Measurements from ENCODE around the gene BMPR1A.

- TF ChIP-seq MAX (IDR thresholded peaks at IDR 0.05) (no peak), ZFP36 (IDR thresholded peaks at IDR 0.05; ENCODE audit: borderline replicate concordance, partially characterized antibody) (no peak), REST (IDR thresholded peaks at IDR 0.05) (no peak), SREBF2 (IDR thresholded peaks at IDR 0.05) (no peak), CTCF (IDR thresholded peaks at IDR 0.05) (no peak), USF2 (IDR thresholded peaks at IDR 0.05) (no peak), RAD21 (conservative IDR thresholded peaks at IDR 0.05 in 1 of 2, IDR thresholded peaks at IDR 0.05 in 1 of 2) (no peak)
Measured at GRCh38 chr10:86785968-86786367, 29.5 kb downstream of the BMPR1A start.
